ENCODE data around the gene KRT34.
A peak's percentile ranks its signal among the peaks of the same experiment; 100 is the strongest.

KRT34 gene

DNA sequence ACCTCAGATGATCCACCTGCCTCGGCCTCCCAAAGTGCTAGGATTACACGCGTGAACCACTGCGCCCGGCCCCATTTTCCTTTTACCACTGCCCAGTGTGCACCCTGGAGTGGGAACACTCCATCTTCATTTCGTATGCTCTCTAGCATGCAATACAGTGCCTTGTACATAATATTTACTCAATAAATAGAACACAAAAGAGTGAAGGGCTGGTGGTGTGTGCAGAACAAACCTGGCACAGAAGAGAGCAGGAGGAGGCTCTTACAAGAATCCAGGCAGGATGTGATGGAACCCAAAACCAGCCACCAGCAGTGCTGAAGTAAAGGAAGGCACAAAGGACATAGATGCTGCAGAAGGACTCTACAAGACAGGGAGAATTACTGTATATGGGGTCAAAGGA is 35.0 kb upstream of the KRT34 start:
- H4K91ac ChIP-seq (ENCODE audit: low read length): no peak overlapping the region
- H4K8ac ChIP-seq (ENCODE audit: low read length): no peak overlapping the region
- H3K4me3 ChIP-seq (ENCODE audit: insufficient read depth in 1 of 2, low read depth in 1 of 2, low read length in 2 of 2): no peak overlapping the region
- 100% methylated on average over 5 of the region's 6 CpGs for whole genome bisulfite sequencing
- no peak overlapping the region for H2BK15ac ChIP-seq (ENCODE audit: low read depth, poor library complexity, severe bottlenecking)
- H3K4ac ChIP-seq (ENCODE audit: low read depth in 1 of 2, low read length in 2 of 2): no peak overlapping the region
- no peak overlapping the region for H2BK12ac ChIP-seq (ENCODE audit: low read length in 2 of 2)
- H3K36me3 ChIP-seq (ENCODE audit: control insufficient read depth in 1 of 2, insufficient read depth in 2 of 2, low read depth in 1 of 2, low read length in 2 of 2): no peaks in the 10 kb centered on the region
- no peak overlapping the region for H2AFZ ChIP-seq (ENCODE audit: low read depth, low read length)
- H3K79me1 ChIP-seq (replicated peaks; ENCODE audit: low read length, poor library complexity, severe bottlenecking): no peaks in the 10 kb centered on the region
- no peak overlapping the region for H3K9ac ChIP-seq (ENCODE audit: low read length)
- peak overlapping the region; percentile 92 for H2AK5ac ChIP-seq (ENCODE audit: low read length, severe bottlenecking)
- no peak for DNase-seq
- no peak overlapping the region for H3K18ac ChIP-seq (ENCODE audit: low read depth in 1 of 2, low read length in 2 of 2)
- H3K9me3 ChIP-seq (ENCODE audit: control insufficient read depth, low read length): no peaks in the 10 kb centered on the region
- H3K27ac ChIP-seq (ENCODE audit: low read length, poor library complexity, severe bottlenecking): no peak overlapping the region
- H3K14ac ChIP-seq (ENCODE audit: low read length in 2 of 2): no peak overlapping the region
- no peak overlapping the region for H2BK120ac ChIP-seq (ENCODE audit: low read depth, low read length)
- peaks cover 18% of the 10 kb centered on the region for H3K4me1 ChIP-seq (ENCODE audit: control insufficient read depth, insufficient read depth, low read depth, low read length)
- no peak overlapping the region for H2BK5ac ChIP-seq (ENCODE audit: low read depth, low read length, poor library complexity, severe bottlenecking)
- no peak overlapping the region for H3K4me2 ChIP-seq (ENCODE audit: low read length, poor library complexity, severe bottlenecking)
- H3K23ac ChIP-seq (ENCODE audit: low read length in 2 of 2): no peak overlapping the region
- peaks cover 0 to 12% of the 10 kb centered on the region in 2 experiments for H3K27me3 ChIP-seq (ENCODE audit: control insufficient read depth in 1 of 2, insufficient read depth in 1 of 2, low read length in 2 of 2)

DNA sequence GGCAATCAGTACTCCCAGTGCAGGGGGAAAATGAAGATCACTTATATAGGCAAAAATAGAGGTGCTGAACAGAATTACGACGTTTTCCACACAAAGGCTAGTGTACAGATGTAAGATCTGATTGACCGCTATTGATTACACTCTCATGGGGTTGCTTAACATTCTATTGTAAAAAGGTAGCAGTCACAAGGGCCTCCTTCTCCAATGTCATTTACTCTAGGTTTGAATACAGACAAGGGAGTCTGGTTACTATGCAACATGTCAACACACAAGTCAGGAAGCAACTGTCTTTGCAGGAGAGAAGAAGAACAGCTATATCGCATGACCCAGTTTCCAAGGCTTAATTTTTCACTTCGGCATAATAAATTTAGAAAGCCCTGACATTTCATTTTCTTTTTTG is 34.4 kb upstream of the KRT34 start:
- DNase-seq: peak; percentile 29
- peak overlapping the region; percentile 85 for H3K27ac ChIP-seq (ENCODE audit: low read length, poor library complexity, severe bottlenecking)
- no peak overlapping the region for H3K14ac ChIP-seq (ENCODE audit: low read length in 2 of 2)
- H3K4ac ChIP-seq (ENCODE audit: low read depth in 1 of 2, low read length in 2 of 2): no peak overlapping the region
- no peak overlapping the region for H2BK5ac ChIP-seq (ENCODE audit: low read depth, low read length, poor library complexity, severe bottlenecking)
- no peaks in the 10 kb centered on the region for H3K79me1 ChIP-seq (replicated peaks; ENCODE audit: low read length, poor library complexity, severe bottlenecking)
- peaks cover 18% of the 10 kb centered on the region for H3K4me1 ChIP-seq (ENCODE audit: control insufficient read depth, insufficient read depth, low read depth, low read length)
- H2AFZ ChIP-seq (ENCODE audit: low read depth, low read length): no peak overlapping the region
- H3K4me3 ChIP-seq (ENCODE audit: insufficient read depth in 1 of 2, low read depth in 1 of 2, low read length in 2 of 2): no peak overlapping the region
- H3K9me3 ChIP-seq (ENCODE audit: control insufficient read depth, low read length): no peaks in the 10 kb centered on the region
- H2BK120ac ChIP-seq (ENCODE audit: low read depth, low read length): no peak overlapping the region
- no peak overlapping the region for H3K23ac ChIP-seq (ENCODE audit: low read length in 2 of 2)
- H3K4me2 ChIP-seq (ENCODE audit: low read length, poor library complexity, severe bottlenecking): no peak overlapping the region
- no peak overlapping the region for H2BK15ac ChIP-seq (ENCODE audit: low read depth, poor library complexity, severe bottlenecking)
- no peak overlapping the region for H3K9ac ChIP-seq (ENCODE audit: low read length)
- H2AK5ac ChIP-seq (ENCODE audit: low read length, severe bottlenecking): no peak overlapping the region
- H4K8ac ChIP-seq (ENCODE audit: low read length): no peak overlapping the region
- WGBS: 100% methylated on average over 3 of the region's 5 CpGs
- no peak overlapping the region for H4K91ac ChIP-seq (ENCODE audit: low read length)
- H2BK12ac ChIP-seq (ENCODE audit: low read length in 2 of 2): no peak overlapping the region
- H3K18ac ChIP-seq (ENCODE audit: low read depth in 1 of 2, low read length in 2 of 2): no peak overlapping the region
- H3K36me3 ChIP-seq (ENCODE audit: control insufficient read depth in 1 of 2, insufficient read depth in 2 of 2, low read depth in 1 of 2, low read length in 2 of 2): no peaks in the 10 kb centered on the region
- peaks cover 0 to 9% of the 10 kb centered on the region in 2 experiments for H3K27me3 ChIP-seq (ENCODE audit: control insufficient read depth in 1 of 2, insufficient read depth in 1 of 2, low read length in 2 of 2)

DNA sequence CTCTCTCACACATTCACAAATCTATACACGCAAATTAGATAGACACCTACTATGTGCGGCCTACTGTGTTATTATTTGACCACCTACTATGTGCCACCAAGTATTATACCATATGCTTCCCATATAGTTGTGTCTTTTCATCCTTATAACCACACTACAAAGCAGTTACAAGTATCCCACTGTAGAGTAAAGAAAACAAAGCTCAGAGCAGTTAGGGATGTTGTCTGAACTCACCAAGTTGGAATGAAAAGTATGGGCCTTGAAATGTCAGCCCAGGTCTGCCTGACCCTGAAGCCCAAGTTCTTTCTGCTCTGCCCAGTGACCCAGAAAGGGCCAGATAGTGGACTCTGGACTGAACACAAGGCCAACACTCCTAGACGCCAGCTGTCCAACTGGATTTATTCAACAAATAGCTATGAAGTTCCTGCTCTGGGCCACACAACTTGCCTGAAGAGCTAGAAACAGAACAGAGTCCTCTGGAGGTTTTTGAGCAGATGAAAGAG is 33.8 kb upstream of the KRT34 start:
- Histone ChIP-seq H2BK15ac (ENCODE audit: low read depth, poor library complexity, severe bottlenecking) (peak overlapping the region; percentile 8), H3K79me1 (replicated peaks; ENCODE audit: low read length, poor library complexity, severe bottlenecking) (no peaks in the 10 kb centered on the region), H2AK5ac (ENCODE audit: low read length, severe bottlenecking) (no peak overlapping the region), H3K27ac (ENCODE audit: low read length, poor library complexity, severe bottlenecking) (peak overlapping the region; percentile 85), H2AFZ (ENCODE audit: low read depth, low read length) (no peak overlapping the region), H3K4ac (ENCODE audit: low read depth in 1 of 2, low read length in 2 of 2) (no peak overlapping the region), H3K14ac (ENCODE audit: low read length in 2 of 2) (no peak overlapping the region), H3K36me3 (ENCODE audit: control insufficient read depth in 1 of 2, insufficient read depth in 2 of 2, low read depth in 1 of 2, low read length in 2 of 2) (no peaks in the 10 kb centered on the region), H3K4me2 (ENCODE audit: low read length, poor library complexity, severe bottlenecking) (no peak overlapping the region), H3K4me3 (ENCODE audit: insufficient read depth in 1 of 2, low read depth in 1 of 2, low read length in 2 of 2) (no peak overlapping the region), H4K8ac (ENCODE audit: low read length) (no peak overlapping the region), H2BK5ac (ENCODE audit: low read depth, low read length, poor library complexity, severe bottlenecking) (no peak overlapping the region), H2BK120ac (ENCODE audit: low read depth, low read length) (no peak overlapping the region), H3K9me3 (ENCODE audit: control insufficient read depth, low read length) (no peaks in the 10 kb centered on the region), H3K4me1 (ENCODE audit: control insufficient read depth, insufficient read depth, low read depth, low read length) (peaks cover 16% of the 10 kb centered on the region), H2BK12ac (ENCODE audit: low read length in 2 of 2) (no peak overlapping the region), H3K27me3 (ENCODE audit: control insufficient read depth in 1 of 2, insufficient read depth in 1 of 2, low read length in 2 of 2) (peaks cover 0 to 9% of the 10 kb centered on the region in 2 experiments), H3K9ac (ENCODE audit: low read length) (no peak overlapping the region), H3K18ac (ENCODE audit: low read depth in 1 of 2, low read length in 2 of 2) (no peak overlapping the region), H4K91ac (ENCODE audit: low read length) (no peak overlapping the region), H3K23ac (ENCODE audit: low read length in 2 of 2) (no peak overlapping the region)
- DNase-seq: peak; percentile 36
- WGBS: 79% methylated on average over 3 of the region's 3 CpGs

DNA sequence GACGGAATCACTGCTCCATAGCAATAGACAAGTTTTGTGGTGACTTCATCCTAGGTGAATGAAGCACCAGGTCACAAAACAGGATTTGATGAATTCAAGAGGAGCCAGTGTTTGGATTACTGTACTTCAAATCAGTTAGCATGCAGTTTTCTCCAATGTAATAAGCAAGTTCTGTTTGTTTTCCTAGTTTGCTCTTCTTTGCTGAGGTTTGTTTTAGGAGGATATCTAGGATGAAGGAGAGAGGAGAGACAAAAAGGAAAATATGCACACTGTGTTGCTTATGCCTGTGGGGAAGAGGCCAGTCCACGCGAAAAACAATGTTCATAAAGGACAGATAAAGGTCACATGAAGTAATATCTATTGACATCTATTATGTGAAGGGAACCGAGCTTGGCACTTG is 33.3 kb upstream of the KRT34 start:
- Histone ChIP-seq H3K9me3 (ENCODE audit: control insufficient read depth, low read length) (no peaks in the 10 kb centered on the region), H3K4me2 (ENCODE audit: low read length, poor library complexity, severe bottlenecking) (no peak overlapping the region), H3K9ac (ENCODE audit: low read length) (no peak overlapping the region), H3K27ac (ENCODE audit: low read length, poor library complexity, severe bottlenecking) (peak overlapping the region; percentile 85), H3K79me1 (replicated peaks; ENCODE audit: low read length, poor library complexity, severe bottlenecking) (no peaks in the 10 kb centered on the region), H3K23ac (ENCODE audit: low read length in 2 of 2) (no peak overlapping the region), H3K18ac (ENCODE audit: low read depth in 1 of 2, low read length in 2 of 2) (no peak overlapping the region), H3K4me1 (ENCODE audit: control insufficient read depth, insufficient read depth, low read depth, low read length) (peaks cover 12% of the 10 kb centered on the region), H4K8ac (ENCODE audit: low read length) (no peak overlapping the region), H3K4me3 (ENCODE audit: insufficient read depth in 1 of 2, low read depth in 1 of 2, low read length in 2 of 2) (no peak overlapping the region), H2BK12ac (ENCODE audit: low read length in 2 of 2) (no peak overlapping the region), H2AFZ (ENCODE audit: low read depth, low read length) (no peak overlapping the region), H3K36me3 (ENCODE audit: control insufficient read depth in 1 of 2, insufficient read depth in 2 of 2, low read depth in 1 of 2, low read length in 2 of 2) (no peaks in the 10 kb centered on the region), H3K14ac (ENCODE audit: low read length in 2 of 2) (no peak overlapping the region), H3K4ac (ENCODE audit: low read depth in 1 of 2, low read length in 2 of 2) (no peak overlapping the region), H4K91ac (ENCODE audit: low read length) (no peak overlapping the region), H2AK5ac (ENCODE audit: low read length, severe bottlenecking) (peak overlapping the region; percentile 4), H2BK15ac (ENCODE audit: low read depth, poor library complexity, severe bottlenecking) (no peak overlapping the region), H2BK5ac (ENCODE audit: low read depth, low read length, poor library complexity, severe bottlenecking) (no peak overlapping the region), H2BK120ac (ENCODE audit: low read depth, low read length) (no peak overlapping the region), H3K27me3 (ENCODE audit: control insufficient read depth in 1 of 2, insufficient read depth in 1 of 2, low read length in 2 of 2) (peaks cover 0 to 9% of the 10 kb centered on the region in 2 experiments)
- no peak for DNase-seq
- 90% methylated on average over 2 of the region's 4 CpGs for WGBS

Data from mesenchymal stem cell (in vitro differentiated cells and primary cell).